Measurements from ENCODE around the gene GJC2. TPM values are rescaled to one million over a fixed set of nuclear protein-coding genes. Genes with fewer than 3 reads are reported as not detected.

The GJC2 gene
- total RNA-seq, 1 experiment from 2014 or later: 0.72 TPM

DNA sequence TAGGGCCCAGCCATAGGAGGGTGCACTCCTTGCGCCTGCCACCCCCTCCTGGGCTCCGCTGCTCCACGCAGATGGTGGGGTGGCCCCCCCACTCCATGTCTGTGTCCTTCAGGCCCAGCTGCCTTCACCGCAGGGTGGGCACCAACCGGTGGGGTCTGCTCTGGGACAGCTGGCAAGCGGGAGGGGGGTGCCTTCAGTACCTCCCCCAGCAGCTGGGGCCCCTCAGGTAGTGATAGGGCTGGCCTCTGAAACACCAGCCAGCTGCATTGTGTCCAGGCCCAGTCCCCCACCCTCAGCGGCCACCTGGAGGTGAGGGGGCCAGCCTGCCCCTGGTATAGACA is 360 bp downstream of the GJC2 start:
- H3K4me1 Mint-ChIP-seq: 0 out of 2 replicates have a peak, but pooled peaks cover 2% of the 10 kb centered on the region
- no peak overlapping the region for H3K4me3 Mint-ChIP-seq
- H3K9me3 Mint-ChIP-seq: no peaks in the 10 kb centered on the region
- no peak overlapping the region for H3K27ac Mint-ChIP-seq
- ChIA-PET POLR2A (no interaction called here), CTCF (interaction anchor here (1.0 to 2.4 kb wide), 3 partner anchors 10 to 19 kb away, joined by 3 to 11 read pairs (median 3); partner anchors contain the start of gene GUK1)
- DNase-seq (ENCODE audit: low spot score): peak; percentile 9
- no peak for ATAC-seq
- H3K36me3 Mint-ChIP-seq: no peaks in the 10 kb centered on the region
- no peak for TF ChIP-seq HMGXB4 (CRISPR knock-in tag; IDR thresholded peaks at IDR 0.05)
- TF ChIP-seq, protein P1, sequence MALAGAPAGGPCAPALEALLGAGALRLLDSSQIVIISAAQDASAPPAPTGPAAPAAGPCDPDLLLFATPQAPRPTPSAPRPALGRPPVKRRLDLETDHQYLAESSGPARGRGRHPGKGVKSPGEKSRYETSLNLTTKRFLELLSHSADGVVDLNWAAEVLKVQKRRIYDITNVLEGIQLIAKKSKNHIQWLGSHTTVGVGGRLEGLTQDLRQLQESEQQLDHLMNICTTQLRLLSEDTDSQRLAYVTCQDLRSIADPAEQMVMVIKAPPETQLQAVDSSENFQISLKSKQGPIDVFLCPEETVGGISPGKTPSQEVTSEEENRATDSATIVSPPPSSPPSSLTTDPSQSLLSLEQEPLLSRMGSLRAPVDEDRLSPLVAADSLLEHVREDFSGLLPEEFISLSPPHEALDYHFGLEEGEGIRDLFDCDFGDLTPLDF (CRISPR knock-in tag; IDR thresholded peaks at IDR 0.05): no peak
- H3K27me3 Mint-ChIP-seq (ENCODE audit: low read depth): no peaks in the 10 kb centered on the region

GRCh38 chr1:228150461-228151179 is 890 bp downstream of the GJC2 start:
- TF ChIP-seq SP1 (CRISPR knock-in tag; conservative IDR thresholded peaks at IDR 0.05): no peak
- no peak for TF ChIP-seq ELF4 (CRISPR knock-in tag; IDR thresholded peaks at IDR 0.05; ENCODE audit: low read depth)
- TF ChIP-seq, protein P2, sequence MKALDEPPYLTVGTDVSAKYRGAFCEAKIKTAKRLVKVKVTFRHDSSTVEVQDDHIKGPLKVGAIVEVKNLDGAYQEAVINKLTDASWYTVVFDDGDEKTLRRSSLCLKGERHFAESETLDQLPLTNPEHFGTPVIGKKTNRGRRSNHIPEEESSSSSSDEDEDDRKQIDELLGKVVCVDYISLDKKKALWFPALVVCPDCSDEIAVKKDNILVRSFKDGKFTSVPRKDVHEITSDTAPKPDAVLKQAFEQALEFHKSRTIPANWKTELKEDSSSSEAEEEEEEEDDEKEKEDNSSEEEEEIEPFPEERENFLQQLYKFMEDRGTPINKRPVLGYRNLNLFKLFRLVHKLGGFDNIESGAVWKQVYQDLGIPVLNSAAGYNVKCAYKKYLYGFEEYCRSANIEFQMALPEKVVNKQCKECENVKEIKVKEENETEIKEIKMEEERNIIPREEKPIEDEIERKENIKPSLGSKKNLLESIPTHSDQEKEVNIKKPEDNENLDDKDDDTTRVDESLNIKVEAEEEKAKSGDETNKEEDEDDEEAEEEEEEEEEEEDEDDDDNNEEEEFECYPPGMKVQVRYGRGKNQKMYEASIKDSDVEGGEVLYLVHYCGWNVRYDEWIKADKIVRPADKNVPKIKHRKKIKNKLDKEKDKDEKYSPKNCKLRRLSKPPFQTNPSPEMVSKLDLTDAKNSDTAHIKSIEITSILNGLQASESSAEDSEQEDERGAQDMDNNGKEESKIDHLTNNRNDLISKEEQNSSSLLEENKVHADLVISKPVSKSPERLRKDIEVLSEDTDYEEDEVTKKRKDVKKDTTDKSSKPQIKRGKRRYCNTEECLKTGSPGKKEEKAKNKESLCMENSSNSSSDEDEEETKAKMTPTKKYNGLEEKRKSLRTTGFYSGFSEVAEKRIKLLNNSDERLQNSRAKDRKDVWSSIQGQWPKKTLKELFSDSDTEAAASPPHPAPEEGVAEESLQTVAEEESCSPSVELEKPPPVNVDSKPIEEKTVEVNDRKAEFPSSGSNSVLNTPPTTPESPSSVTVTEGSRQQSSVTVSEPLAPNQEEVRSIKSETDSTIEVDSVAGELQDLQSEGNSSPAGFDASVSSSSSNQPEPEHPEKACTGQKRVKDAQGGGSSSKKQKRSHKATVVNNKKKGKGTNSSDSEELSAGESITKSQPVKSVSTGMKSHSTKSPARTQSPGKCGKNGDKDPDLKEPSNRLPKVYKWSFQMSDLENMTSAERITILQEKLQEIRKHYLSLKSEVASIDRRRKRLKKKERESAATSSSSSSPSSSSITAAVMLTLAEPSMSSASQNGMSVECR (CRISPR knock-in tag; IDR thresholded peaks at IDR 0.05; ENCODE audit: borderline replicate concordance): no peak
- TF ChIP-seq TP53 (CRISPR knock-in tag; IDR thresholded peaks at IDR 0.05): no peak
- no peak for TF ChIP-seq MXD4 (CRISPR knock-in tag; IDR thresholded peaks at IDR 0.05; ENCODE audit: borderline replicate concordance)
- TF ChIP-seq FOXK1 (CRISPR knock-in tag; IDR thresholded peaks at IDR 0.05): no peak
- TF ChIP-seq ZNF512 (CRISPR knock-in tag; IDR thresholded peaks at IDR 0.05; ENCODE audit: borderline replicate concordance): no peak
- no peak for TF ChIP-seq TEAD4 (CRISPR knock-in tag; IDR thresholded peaks at IDR 0.05)
- TF ChIP-seq MAX (CRISPR knock-in tag; IDR thresholded peaks at IDR 0.05): no peak
- TF ChIP-seq, protein P3, sequence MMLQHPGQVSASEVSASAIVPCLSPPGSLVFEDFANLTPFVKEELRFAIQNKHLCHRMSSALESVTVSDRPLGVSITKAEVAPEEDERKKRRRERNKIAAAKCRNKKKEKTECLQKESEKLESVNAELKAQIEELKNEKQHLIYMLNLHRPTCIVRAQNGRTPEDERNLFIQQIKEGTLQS (CRISPR knock-in tag; conservative IDR thresholded peaks at IDR 0.05): no peak
- TF ChIP-seq MYBL2 (CRISPR knock-in tag; IDR thresholded peaks at IDR 0.05): no peak
- TF ChIP-seq NFYB (CRISPR knock-in tag; conservative IDR thresholded peaks at IDR 0.05; ENCODE audit: low read depth): no peak
- no peak for TF ChIP-seq TEAD1 (CRISPR knock-in tag; IDR thresholded peaks at IDR 0.05)
- no peak for TF ChIP-seq NFATC4 (CRISPR knock-in tag; IDR thresholded peaks at IDR 0.05)
- TF ChIP-seq, protein P4, sequence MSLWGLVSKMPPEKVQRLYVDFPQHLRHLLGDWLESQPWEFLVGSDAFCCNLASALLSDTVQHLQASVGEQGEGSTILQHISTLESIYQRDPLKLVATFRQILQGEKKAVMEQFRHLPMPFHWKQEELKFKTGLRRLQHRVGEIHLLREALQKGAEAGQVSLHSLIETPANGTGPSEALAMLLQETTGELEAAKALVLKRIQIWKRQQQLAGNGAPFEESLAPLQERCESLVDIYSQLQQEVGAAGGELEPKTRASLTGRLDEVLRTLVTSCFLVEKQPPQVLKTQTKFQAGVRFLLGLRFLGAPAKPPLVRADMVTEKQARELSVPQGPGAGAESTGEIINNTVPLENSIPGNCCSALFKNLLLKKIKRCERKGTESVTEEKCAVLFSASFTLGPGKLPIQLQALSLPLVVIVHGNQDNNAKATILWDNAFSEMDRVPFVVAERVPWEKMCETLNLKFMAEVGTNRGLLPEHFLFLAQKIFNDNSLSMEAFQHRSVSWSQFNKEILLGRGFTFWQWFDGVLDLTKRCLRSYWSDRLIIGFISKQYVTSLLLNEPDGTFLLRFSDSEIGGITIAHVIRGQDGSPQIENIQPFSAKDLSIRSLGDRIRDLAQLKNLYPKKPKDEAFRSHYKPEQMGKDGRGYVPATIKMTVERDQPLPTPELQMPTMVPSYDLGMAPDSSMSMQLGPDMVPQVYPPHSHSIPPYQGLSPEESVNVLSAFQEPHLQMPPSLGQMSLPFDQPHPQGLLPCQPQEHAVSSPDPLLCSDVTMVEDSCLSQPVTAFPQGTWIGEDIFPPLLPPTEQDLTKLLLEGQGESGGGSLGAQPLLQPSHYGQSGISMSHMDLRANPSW (CRISPR knock-in tag; conservative IDR thresholded peaks at IDR 0.05; ENCODE audit: low read depth): no peak
- no peak for TF ChIP-seq GABPB1 (CRISPR knock-in tag; IDR thresholded peaks at IDR 0.05)
- TF ChIP-seq FOXP1 (CRISPR knock-in tag; IDR thresholded peaks at IDR 0.05; ENCODE audit: borderline replicate concordance): no peak
- no peak for TF ChIP-seq ZNF671 (CRISPR knock-in tag; IDR thresholded peaks at IDR 0.05)
- no peak overlapping the region for H3K27ac Mint-ChIP-seq
- ATAC-seq: no peak
- POLR2A ChIA-PET: no interaction called here
- CTCF ChIA-PET: interaction anchor here (1.2 kb wide), 1 partner anchor 10 kb away, joined by 3 read pairs; the partner anchor contains the start of gene GUK1
- no peak overlapping the region for H3K4me3 Mint-ChIP-seq
- no peaks in the 10 kb centered on the region for H3K27me3 Mint-ChIP-seq (ENCODE audit: low read depth)
- H3K9me3 Mint-ChIP-seq: no peaks in the 10 kb centered on the region
- 0 out of 2 replicates have a peak, but pooled peaks cover 2% of the 10 kb centered on the region for H3K4me1 Mint-ChIP-seq
- DNase-seq (ENCODE audit: low spot score): peak; percentile 9
- no peaks in the 10 kb centered on the region for H3K36me3 Mint-ChIP-seq
